ENCODE measurements around the gene VPS33A.
"Not testable (repeated sequence)": the region's sequence is repeated elsewhere in the genome, so short reads cannot be mapped to it uniquely, and the experiment has no call there.

Gene VPS33A

DNA sequence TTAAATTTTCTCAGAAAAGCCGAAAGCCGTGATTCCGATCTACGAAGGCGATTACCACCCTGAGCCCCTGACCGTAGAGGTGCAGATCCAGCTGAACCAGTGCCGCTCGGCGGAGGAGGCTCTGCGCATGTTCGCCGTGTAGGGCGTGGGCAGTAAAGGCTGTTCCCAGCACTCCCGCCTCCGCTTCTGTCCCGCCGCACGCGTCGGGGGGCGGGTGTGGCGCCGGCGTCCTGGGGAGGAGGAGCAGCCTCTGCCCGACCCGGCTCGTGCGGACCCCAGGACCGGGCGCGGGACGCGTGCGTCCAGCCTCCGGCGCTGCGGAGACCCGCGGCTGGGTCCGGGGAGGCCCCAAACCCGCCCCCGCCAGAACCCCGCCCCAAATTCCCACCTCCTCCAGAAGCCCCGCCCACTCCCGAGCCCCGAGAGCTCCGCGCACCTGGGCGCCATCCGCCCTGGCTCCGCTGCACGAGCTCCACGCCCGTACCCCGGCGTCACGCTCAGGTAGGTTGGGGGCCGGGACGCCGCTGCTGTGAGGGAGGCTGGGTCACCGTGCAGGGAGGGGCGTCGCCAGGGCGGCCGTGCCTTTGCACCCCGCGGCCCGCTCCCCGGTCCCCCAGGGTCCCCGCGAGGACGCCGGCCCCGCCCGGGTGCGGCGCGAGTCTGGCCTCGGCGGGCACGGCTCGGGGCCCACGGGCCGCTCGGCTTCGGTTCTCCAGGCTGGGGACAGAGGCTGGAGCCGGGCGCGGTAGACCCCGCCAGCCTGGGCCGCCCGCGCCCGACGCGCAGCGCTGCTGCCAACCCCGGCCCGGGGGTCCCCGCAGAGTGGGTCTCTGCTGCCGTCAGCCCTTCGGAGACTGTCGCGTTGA, 62.8 kb downstream of the VPS33A start, which contains the start of gene B3GNT4:
Gene B3GNT4 (plus strand): TSS at position 409 of the 866 bp plus-strand sequence. CDS start 910 bp downstream, outside the sequence.
- DNase-seq: peak; percentile 84

DNA sequence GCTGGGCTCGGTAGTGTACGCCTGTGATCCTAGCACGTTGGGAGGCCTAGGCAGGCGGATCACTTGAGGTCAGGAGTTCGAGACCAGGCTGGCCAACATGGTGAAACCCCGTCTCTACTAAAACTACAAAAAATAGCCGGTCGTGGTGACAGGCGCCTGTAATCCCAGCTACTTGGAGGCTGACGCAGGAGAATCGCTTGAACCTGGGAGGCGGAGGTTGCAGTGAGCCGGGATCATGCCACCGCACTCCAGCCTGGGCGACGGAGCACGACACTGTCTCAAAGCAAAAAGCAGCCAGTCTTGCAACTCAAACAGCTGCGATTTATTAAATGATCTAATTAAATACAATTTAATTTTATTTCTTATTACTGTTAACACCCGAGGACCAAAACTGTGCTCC, 63.5 kb downstream of the VPS33A start:
- DNase-seq: not testable (repeated sequence)

DNA sequence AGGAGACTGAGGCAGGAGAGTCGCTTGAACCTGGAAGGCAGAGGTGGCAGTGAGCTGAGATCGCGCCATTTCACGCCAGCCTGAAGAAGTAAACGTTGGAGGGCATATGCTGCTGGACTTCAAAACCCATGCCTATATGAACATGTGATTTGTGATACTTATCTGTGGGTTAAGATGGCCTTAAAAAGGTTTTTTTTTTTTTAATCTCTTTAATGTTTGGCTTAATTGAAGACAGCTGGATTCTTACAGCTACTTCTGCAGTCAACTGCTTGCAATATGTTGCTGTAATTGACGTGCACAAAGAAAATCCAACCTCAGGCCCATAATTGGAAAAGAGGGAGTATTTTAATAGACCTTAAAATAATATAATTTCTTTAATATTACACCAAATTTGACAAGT, 64.3 kb downstream of the VPS33A start:
- no peak for DNase-seq

DNA sequence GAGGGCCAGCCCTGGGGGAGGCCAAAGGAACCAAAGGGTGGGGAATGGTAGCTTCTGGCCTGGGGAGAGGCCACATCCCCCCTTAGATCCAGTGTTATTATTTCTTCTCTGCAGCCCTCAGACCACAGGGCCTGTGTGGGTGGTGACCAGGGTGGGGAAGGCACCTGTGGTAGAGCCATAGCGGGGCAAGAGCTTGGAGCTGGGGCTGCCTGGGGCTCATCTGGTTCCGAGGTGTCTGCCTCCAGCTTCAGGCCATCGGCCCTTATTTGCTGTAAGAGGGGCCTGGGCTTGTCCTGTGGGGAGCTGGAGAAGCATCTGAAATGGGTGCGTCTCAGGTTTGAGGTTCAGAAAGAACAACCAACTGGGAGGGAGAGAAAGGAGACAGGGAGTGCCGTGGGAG, 64.9 kb downstream of the VPS33A start:
- DNase-seq: no peak

DNA sequence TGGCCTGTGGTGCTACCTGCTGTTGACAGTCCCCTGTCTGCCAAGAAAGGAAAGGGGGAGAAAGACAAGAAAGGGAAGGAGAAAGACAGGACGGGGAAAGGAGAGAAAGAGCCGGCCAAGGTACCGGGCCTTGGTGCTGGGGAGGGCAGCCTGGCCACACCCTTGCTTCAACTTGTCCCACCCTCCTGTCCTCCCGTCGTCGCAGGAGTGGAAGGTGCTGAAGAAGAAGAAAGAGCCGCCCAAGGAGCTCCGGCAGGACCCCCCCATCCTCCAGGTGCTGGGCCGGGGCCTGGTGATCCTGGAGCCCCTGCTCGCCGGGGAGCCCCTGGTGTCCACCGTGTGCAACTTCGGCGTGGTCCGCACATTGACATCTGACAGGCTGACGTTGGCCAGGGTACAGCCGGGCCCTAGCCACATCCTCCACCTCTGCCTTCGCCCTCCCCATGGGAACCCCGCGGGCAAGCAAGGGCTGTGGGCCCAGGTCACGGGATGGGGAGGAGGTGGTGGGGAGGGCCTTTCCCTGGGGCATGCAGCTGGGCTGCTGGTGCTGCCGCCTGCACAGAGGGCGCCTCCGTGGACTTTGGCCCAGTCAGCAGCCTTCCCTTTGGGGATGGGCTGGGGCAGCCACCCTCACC, 65.6 kb downstream of the VPS33A start:
- DNase-seq: no peak

DNA sequence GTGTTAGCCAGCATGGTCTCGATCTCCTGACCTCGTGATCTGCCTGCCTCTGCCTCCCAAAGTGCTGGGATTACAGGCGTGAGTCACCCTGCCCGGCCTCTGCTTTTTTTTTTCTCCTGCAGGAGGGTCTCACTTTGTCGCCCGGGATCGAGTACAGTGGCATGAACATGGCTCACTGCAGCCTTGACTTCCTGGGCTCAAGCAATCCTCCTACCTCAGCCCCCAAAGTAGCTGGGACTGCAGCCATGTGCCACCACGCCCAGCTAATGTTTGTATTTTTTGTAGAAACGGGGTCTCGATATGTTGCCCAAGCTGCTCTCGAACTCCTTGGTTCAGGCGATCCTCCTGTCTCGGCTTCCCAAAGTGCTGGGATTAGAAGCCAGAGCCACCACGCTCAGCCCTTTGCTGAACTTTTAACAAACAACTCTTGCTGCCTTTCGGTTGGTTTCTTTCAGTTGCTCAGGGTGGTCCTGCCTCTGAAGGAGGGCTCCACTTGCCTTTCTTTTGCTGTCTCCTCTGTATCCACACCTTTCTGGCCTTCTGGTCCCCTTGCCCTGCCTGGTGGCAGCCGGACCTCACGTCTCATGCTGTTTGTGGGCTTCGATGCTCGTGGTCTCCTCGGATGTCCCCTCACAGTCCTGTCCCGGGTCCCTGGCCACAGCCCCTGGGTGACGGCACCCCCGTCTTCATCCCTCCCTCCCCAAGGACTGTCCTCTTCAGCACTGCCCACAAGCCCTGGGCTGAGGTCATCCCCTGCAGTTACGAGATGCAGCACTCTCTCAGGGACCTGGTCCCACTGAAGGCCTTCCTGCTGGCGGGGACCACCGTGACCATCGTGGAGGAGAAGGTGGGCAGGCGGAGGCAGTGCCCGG, 66.6 kb downstream of the VPS33A start:
- DNase-seq: no peak

DNA sequence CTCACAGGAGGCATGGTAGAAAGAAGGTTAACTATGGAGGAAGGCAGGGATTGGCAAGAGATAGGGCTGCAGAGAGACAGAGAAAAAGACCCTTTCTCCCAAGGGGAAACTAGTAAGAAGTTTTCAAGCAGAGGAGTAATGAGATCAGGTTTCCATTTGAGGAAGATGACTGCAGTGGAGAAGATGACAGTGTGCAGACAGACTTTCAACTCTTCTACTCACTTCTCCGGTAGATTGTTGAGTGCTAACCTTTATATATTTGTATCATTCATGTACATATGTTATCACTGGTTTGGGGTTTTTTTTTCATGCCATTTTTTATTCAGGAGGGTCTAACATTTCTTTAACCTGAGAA, 68.7 kb downstream of the VPS33A start:
- no peak for DNase-seq

DNA sequence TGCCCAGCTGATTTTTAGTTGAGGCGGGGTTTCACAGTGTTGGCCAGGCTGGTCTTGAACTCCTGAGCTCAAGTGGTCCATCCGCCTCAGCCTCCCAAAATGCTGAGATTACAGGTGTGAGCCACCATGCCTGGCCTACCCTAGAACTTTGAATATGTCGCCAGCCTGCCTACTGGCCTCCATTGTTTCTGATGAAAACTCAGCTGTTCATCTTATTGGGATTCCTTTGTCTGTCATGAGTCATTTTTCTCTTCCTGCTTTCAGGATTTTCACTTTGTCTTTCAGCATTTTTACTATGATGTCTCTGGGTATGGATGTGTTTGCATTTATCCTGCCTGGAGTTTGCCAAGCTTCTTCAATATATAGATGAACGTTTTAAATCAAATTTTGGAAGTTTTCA, 70.9 kb downstream of the VPS33A start:
- no peak for DNase-seq

DNA sequence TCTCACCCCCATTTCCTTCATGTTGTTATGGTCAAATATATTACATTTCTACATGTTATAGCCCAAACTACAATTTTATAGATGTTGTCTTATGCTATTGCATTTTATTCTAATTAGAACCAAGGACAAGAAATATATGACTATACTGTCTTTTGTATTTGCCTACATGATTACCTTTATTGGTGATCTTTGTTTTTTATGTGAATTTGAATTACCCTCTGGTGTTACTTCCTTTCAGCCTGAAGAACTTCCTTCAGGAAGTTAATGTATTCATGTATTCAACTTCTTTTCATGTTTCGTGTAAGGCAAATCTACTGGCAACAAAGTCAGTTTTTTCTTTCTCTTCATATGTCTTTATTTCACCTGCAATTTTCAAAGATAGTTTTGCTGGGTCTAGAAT, 71.5 kb downstream of the VPS33A start:
- DNase-seq: no peak

DNA sequence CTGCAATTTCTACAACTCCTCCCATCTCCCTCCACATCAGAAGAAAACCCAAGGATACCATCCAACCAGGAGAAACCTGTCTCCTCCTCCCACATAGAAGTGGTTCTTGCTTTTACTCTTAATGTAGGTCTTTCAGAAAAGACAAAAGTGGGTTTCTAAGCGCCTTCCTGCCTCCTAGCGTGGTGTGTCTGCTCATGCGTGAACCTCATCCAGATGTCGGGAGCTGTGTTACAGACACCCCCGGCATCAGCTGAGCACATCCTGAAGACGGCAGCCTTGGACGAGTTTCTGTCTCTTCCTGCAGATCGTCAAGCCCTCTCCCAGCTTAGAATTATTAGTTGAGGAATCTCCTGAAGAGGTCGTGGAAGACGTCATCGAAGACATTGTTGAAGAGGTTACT, 73.9 kb downstream of the VPS33A start:
- DNase-seq: no peak

DNA sequence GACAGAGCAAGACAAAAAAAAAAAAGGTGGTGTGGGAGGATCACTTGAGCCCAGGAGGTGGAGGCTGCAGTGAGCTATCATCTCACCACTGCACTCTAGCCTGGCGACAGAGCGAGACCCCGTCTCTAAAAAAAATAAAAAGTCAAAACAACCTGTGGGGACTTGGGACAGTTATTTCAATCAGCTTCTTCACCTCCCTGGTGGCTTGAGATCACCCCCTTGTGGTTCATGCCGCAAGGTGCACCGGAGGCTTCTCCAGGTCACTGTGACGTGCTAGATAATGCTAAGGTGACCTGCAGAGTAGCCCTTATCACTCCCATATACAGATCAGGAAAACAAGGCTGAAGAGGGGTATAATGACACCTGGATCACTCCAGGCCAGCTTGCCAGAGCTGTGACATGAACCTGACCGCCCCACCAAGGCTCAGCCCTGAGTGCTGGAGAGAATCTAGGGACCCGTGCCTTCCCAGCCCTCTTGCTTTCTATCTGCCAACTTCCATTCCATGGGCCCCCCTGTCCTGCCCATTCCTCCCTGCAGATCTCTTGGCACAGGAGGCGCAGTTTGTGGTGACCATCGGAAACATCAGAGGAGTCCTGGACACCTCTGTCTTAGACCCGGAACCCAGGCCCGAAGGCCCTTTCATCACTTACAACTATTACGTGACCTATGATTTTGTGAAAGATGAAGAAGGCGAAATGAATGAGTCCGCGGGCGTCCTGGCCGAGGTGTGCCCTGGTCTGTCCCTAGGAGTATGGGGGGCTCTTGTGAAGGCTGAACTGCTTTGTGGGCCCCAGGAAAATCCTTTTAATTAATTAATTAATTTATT, 75.2 kb downstream of the VPS33A start:
- DNase-seq: peak; percentile 81

DNA sequence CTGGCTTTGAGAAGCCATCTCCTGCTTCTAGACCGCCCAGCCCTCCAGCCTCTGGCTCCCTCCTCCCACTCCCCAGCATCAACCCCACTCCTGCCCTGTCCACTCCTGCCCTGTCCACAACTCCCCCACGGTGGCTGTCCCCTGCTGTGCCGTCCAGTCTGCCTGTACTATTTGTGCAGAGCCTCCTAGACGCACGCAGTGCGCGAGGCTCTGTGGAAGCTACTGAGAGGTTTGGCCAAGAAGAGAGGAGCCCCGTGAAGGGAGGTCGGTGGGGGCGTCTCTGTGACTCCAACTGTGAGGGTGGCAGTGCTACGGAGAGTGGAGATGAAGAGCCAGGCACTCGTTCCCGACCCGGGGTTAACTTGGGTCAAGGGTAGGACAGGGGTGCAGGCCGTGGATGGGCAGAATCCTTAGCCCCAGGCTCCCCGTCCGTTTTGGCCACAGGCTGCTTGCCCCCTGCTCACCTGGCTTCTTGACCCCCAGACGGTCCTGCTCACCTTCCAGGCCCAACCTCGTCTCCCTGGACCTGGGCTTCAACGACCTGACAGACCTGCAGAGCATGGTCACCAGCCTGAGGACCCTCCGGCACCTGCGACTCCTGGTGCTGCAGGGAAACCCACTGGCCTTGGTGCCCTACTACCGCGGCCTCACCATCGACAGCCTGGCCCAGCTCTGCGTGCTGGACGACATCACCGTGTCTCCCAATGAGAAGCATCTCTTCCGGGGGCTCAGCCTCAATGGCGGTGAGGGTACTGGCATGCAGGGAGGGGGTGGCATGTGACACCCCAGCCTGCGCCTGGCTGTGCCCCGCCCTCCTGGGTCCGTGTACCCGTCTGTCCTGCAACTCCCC, 76.4 kb downstream of the VPS33A start:
- DNase-seq: no peak

DNA sequence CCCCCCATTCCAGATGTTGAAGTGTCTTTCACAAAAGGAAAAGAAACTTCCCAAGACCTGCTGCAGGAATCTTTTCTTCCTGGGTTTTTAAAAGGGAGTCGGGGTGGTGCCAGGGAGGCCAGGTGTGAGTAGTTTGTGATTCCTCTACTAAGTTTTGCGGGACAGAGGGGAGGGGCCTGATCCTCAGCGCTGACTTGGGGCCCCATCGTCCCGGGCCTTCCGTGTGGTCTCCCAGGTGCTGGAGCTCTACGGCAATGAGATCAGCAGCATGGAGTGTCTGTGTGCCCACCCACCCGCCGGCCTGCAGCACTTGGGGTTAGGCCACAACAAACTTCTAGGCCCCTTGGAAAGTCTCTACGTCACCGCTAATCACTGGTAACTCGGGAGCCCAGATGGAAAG, 78.8 kb downstream of the VPS33A start:
- DNase-seq: no peak

DNA sequence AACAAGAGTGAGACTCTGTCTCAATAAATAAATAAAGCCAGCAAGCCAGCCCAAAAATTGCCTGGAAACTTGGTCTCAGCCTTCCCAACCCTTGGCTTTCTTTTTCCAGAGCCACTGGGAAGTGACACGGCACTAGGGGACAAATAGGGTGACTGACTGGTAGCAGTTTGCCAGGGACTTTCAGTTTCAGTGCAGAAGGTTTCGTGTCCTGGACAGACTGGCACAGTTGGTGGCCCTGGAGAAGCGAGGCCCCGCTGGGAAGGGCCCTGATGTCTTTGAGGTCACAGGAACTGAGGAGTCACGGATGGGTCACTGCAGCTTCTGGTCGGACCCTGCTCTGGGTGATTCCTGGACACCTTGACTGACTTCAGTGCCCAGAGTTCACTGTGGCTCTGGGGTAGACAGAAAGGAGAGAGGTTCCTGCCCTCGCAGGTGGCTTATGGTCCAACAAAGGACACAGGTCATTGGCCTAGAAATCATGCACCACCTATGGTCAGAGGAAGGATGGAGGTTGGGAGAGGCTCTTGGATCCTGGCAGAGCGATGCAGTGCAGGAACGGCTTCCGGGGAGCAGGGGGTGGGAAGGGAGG, 80.7 kb downstream of the VPS33A start:
- no peak for DNase-seq

DNA sequence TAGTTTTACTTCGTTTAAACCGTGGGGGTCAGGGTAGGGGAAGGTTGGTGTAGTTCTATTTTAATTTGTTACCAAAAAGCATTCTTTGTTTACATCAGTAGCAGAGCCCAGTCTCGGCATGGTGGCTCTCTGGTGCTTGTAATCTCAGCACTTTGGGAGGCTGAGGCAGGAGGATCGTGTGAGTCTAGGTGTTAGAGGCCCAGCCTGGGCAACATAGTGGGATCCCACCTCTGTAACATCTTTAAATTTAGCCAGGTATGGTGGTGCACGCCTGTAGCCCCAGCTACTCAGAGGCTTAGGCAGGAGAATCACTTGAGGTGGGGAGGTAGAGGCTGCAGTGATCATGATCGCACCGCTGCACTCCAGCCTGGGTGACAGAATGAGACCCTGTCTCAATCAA, 81.2 kb downstream of the VPS33A start:
- no peak for DNase-seq

DNA sequence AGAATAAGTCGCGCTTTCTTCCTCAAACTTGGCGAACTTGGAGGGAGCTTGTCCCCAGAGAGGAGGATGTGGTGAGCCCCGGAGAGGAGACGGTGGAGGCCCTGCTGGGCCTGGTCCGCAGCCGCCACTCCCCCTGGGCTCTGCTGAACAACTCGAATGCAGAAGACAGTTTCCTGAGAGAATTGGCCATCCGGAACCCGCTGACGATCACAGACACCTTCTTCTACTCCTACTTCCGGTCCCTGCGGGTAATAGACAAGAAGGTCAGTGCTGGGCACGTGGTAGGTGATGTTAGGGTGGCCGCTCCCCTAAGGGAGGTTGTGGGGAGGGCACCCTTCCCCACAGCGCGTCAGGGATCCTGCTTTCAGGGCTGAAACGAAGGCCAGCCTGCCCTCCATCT, 81.8 kb downstream of the VPS33A start:
- no peak for DNase-seq

DNA sequence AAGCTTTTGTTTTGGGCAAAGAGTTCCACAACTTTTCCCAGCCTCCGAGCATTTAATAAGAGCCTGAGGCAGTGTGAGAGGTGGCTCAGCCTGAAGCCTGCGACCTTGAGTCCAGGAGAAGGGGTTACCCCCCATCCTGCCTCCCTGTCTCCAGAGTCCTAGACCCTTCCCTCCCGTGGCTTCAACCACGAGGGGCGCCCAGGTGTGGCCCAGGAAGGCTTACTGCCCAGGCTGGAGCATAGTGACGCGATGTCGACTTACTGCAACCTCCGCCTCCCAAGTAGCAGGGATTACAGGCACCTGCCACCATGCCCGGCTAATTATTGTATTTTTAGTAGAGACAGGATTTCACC, 82.7 kb downstream of the VPS33A start:
- DNase-seq: no peak

DNA sequence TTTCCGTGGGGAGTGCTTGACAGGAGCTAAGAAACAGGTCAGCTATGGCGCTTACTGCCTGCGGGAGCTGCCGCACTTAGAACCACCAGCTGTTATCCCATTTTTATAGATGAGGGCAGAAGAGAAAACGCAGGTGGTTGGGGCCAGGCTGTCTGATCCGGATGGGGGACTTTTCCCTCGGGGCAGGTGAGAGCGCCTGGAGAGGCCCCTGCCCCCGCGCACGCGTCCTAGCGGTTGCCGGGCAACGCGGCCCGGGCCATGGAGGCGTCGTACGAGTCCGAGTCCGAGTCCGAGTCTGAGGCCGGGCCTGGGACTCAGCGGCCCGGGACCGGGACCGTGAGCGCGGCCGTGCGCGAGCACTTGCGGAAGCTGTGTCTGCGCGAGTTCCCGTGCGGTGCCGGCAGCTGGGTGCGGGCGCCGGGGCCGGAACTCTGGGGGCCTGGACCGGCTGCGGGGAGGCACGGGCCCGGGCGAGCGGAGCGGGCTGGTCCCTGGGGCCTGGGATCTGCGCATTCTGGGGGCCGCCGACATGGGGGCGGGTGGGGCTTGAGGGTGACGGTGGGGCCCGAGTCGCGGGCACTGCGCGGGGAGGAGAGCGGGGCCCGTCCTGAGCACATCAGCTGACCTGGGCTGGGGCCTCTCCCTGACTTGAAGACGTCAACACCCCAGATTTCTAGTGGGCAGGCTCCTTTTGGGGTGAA, 83.3 kb downstream of the VPS33A start, which contains the start of gene LRRC43:
Gene LRRC43 (plus strand): TSS at position 237 of the 701 bp plus-strand sequence. CDS start 22 bp downstream, at position 259.
- DNase-seq: peak; percentile 72
